GM18505 (cell line): ENCODE results near the gene ABLIM3.

Source experiments
- ATAC-seq: cut with Tn5 transposase; IDR thresholded peaks from one replicate; pipeline ENCODE4 v1.9.1; 2021; ENCODE audit not compliant: unreplicated experiment
- POLR2A ChIP-seq: IDR thresholded peaks from 4 replicates; pipeline ENCODE4 v1.6.1; 2011; ENCODE audit warnings: borderline replicate concordance; ENCODE audit not compliant: insufficient read depth, insufficient read length; ENCODE audit errors: extremely low read depth

The ABLIM3 gene

GRCh38 chr5:149217803-149218155 is 76.5 kb downstream of the ABLIM3 start:
- no peak for TF ChIP-seq POLR2A
- ATAC-seq: no peak

GRCh38 chr5:149219584-149219983 is 78.3 kb downstream of the ABLIM3 start:
- no peak for ATAC-seq
- no peak for TF ChIP-seq POLR2A

- no peak for ATAC-seq
- no peak for TF ChIP-seq POLR2A
These were observed 79.5 kb downstream of the ABLIM3 start for GRCh38 chr5:149220750-149221149.

GRCh38 chr5:149221326-149221725 is 80.0 kb downstream of the ABLIM3 start:
- no peak for TF ChIP-seq POLR2A
- ATAC-seq: no peak

- TF ChIP-seq POLR2A: no peak
- no peak for ATAC-seq
These were observed 80.5 kb downstream of the ABLIM3 start for GRCh38 chr5:149221731-149222342.

- no peak for TF ChIP-seq POLR2A
- no peak for ATAC-seq
These were observed 82.0 kb downstream of the ABLIM3 start for GRCh38 chr5:149223081-149223848.

GRCh38 chr5:149224282-149224681 is 83.0 kb downstream of the ABLIM3 start:
- no peak for ATAC-seq
- TF ChIP-seq POLR2A: no peak

- TF ChIP-seq POLR2A: no peak
- ATAC-seq: no peak
These were observed 86.0 kb downstream of the ABLIM3 start for GRCh38 chr5:149227168-149227826.

- no peak for ATAC-seq
- TF ChIP-seq POLR2A: no peak
These were observed 87.5 kb downstream of the ABLIM3 start for GRCh38 chr5:149228618-149229297.

- no peak for TF ChIP-seq POLR2A
- ATAC-seq: no peak
These were observed 88.1 kb downstream of the ABLIM3 start for GRCh38 chr5:149229298-149229937.

- no peak for TF ChIP-seq POLR2A
- no peak for ATAC-seq
These were observed 94.5 kb downstream of the ABLIM3 start for GRCh38 chr5:149235841-149236240.

- no peak for ATAC-seq
- TF ChIP-seq POLR2A: no peak
These were observed 96.4 kb downstream of the ABLIM3 start for GRCh38 chr5:149237662-149238061.

GRCh38 chr5:149238540-149238939 is 97.2 kb downstream of the ABLIM3 start:
- no peak for ATAC-seq
- TF ChIP-seq POLR2A: no peak
